Psoas muscle (tissue), 8 donors: Measurements from ENCODE around the gene RBX1. TPM values are rescaled to one million over a fixed set of nuclear protein-coding genes. Genes with fewer than 3 reads are reported as not detected.

Experiments
- ATAC-seq, 4 donors: fragments of 200-7000 bp; cut with Tn5 transposase; one replicate each; pipeline ENCODE4 v1.9.1; 2020; ENCODE audit warnings: moderate library complexity in 3 of 4, mild to moderate bottlenecking in 2 of 4
- DNase-seq, 2 donors: peaks; one replicate each; pipeline ENCODE4 v3.0.0-alpha.2; 2020
- H3K27ac ChIP-seq: fragments of 200-600 bp; one replicate; pipeline ENCODE4 v1.8.0; 2022
- H3K27me3 ChIP-seq, 3 donors: fragments of 200-600 bp in 1 of 3; one replicate each; pipeline versions ENCODE4 v1.6.1 to v1.8.0; 2013 to 2022; ENCODE audit warnings: low read length in 2 of 3, mild to moderate bottlenecking in 2 of 3, moderate library complexity in 1 of 3; ENCODE audit not compliant: insufficient read depth in 3 of 3
- H3K36me3 ChIP-seq, 2 donors: fragments of 200-600 bp in 1 of 2; one replicate each; pipeline versions ENCODE4 v1.6.1 to v1.8.0; 2013 to 2022; ENCODE audit warnings: low read depth in 1 of 2, mild to moderate bottlenecking in 1 of 2, moderate library complexity in 1 of 2; ENCODE audit not compliant: insufficient read depth in 1 of 2
- H3K4me1 ChIP-seq: fragments of 200-600 bp; one replicate; pipeline ENCODE4 v1.8.0; 2022
- H3K4me3 ChIP-seq: fragments of 200-600 bp; one replicate; pipeline ENCODE4 v1.8.0; 2022; ENCODE audit warnings: mild to moderate bottlenecking
- H3K9me3 ChIP-seq: fragments of 200-600 bp; one replicate; pipeline ENCODE4 v1.8.0; 2022
- WGBS, 3 donors: extraction: QIAGEN DNeasy Blood & Tissue Kit; methylation state at CpG; one replicate each; pipeline versions ENCODE4 v1.1.6 to v1.1.7; 2013; 5-methylcytosine and 5-hydroxymethylcytosine counted together
- intact Hi-C, 2 donors: fragments of 100-400 bp; cut with DNase I; formaldehyde crosslinking; loops; one replicate each; pipeline versions ENCODE4 v1.11.0 to v1.14.2; 2022
- polyA plus RNA-seq, 3 donors: library from polyadenylated mRNA; stranded (reverse); fragments of 200-250 nt; gene quantifications; one replicate each; pipeline ENCODE4 v1.2.3, GENCODE V29; 2013
- total RNA-seq, 4 donors: library from RNA; stranded (reverse); fragmentation: NEBNext Ultra II Directional in 2 of 4; extraction: Animal tissue kit (Norgen Biotek cat#: 25700) in 2 of 4; gene quantifications; one replicate each; pipeline versions ENCODE4 v1.2.1 to v1.2.4, GENCODE V29; 2021 to 2023
- TF ChIP-seq, protein P1 (sequence below): fragments of 200-600 bp; IDR thresholded peaks from one replicate; pipeline ENCODE4 v1.8.0; 2022; ENCODE audit warnings: antibody characterized with exemption
- donor health status: healthy with polysubstance abuse.
- donor health status: DM: no; HTN: no; CAD: no; lungs with moderate emphysema.
- donor health status: Bipolar disorder and iron deficiency.
- donor health status: healthy.
- donor health status: DM: yes; HTN: yes; CAD: no.
- donor health status: DM: no; HTN: no; CAD: no.
- donor health status: DM: no; HTN: no; CAD: no.
- donor health status: DM: yes; HTN: yes; CAD: no.

The RBX1 gene
- total and polyA plus RNA-seq, 7 donors: 46.6 to 82.6 (median 55.0) TPM

DNA sequence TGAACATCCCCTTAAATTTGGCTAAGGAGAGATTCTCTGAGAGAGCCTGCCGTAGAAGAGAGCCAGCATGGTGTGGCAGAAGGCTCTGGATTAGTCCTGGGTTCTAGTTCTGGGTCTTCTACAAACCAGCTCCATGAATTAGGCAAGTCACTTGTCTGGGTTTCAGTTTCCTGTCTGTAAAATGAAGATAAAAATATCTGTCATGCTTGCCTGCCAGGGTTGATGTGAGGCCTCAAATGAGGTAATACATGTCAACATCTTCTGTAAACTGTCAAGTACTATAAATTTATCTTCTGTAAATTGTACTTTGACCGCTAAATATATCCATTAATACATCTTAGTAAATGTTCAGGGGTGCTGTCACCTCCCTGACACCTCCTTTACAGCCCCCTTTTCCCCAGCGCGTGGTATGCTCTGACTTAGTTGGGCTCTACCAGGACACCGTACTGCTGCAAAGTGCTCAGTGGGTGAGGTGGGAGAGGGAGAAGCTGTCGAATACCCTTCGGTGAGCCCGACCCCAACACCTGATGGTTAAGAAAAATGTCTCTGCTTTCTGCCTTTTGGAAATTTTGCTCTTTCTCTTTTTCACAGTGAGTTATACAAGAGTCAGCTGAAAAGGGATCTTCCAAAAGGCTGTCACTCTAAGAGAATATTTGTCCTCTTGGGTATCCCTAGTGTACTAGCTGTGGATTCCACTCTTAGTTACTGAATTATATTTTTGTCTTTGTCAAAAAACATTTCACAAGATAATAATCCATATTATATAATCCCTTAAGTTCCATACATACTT, 15.0 kb downstream of the RBX1 start:
- H3K27me3 ChIP-seq: no peaks in the 10 kb centered on the region
- ATAC-seq: peak; percentile 53 to 81 (median 74)
- no peak overlapping the region for H3K4me3 ChIP-seq
- H3K36me3 ChIP-seq: peaks cover 4 to 90% of the 10 kb centered on the region in 2 donors
- H3K4me1 ChIP-seq: peaks cover 14% of the 10 kb centered on the region
- H3K9me3 ChIP-seq: no peaks in the 10 kb centered on the region
- DNase-seq: no peak
- TF ChIP-seq, protein P1, sequence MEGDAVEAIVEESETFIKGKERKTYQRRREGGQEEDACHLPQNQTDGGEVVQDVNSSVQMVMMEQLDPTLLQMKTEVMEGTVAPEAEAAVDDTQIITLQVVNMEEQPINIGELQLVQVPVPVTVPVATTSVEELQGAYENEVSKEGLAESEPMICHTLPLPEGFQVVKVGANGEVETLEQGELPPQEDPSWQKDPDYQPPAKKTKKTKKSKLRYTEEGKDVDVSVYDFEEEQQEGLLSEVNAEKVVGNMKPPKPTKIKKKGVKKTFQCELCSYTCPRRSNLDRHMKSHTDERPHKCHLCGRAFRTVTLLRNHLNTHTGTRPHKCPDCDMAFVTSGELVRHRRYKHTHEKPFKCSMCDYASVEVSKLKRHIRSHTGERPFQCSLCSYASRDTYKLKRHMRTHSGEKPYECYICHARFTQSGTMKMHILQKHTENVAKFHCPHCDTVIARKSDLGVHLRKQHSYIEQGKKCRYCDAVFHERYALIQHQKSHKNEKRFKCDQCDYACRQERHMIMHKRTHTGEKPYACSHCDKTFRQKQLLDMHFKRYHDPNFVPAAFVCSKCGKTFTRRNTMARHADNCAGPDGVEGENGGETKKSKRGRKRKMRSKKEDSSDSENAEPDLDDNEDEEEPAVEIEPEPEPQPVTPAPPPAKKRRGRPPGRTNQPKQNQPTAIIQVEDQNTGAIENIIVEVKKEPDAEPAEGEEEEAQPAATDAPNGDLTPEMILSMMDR: no peak
- peak overlapping the region; percentile 73 for H3K27ac ChIP-seq
- intact Hi-C loops: loop anchor here in 1 of 2 donors (1.0 kb wide), 1 partner anchor 54 kb away; no protein-coding TSS in a partner anchor
- 72 to 90% (median 78%) methylated on average over 8 of the region's 8 CpGs for WGBS, 3 donors

DNA sequence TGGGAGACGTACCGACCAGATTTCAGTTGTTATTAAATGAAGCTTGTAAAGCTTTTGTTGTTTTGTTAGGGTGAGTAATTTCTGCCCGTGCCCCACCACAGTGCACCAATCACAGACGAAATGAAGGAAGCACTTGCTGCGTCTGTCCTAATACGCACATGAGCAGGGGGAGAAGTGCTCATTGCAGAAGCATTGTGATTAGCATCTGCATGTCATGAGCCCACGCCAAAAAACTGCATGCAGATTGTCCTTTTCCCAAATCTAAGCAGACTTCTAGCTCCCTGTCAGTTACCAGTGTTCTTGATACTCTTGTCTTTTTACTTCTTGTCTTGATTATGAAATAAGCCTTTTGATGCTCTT, 15.5 kb downstream of the RBX1 start:
- Histone ChIP-seq H3K4me1 (peaks cover 14% of the 10 kb centered on the region), H3K9me3 (no peaks in the 10 kb centered on the region), H3K36me3 (peaks cover 4 to 92% of the 10 kb centered on the region in 2 donors), H3K27ac (no peak overlapping the region), H3K4me3 (no peak overlapping the region), H3K27me3 (no peaks in the 10 kb centered on the region)
- no peak for DNase-seq
- intact Hi-C loops: no loop called here
- 82 to 87% (median 86%) methylated on average over 7 of the region's 7 CpGs for whole genome bisulfite sequencing, 3 donors
- TF ChIP-seq, protein P1: no peak
- no peak for ATAC-seq

DNA sequence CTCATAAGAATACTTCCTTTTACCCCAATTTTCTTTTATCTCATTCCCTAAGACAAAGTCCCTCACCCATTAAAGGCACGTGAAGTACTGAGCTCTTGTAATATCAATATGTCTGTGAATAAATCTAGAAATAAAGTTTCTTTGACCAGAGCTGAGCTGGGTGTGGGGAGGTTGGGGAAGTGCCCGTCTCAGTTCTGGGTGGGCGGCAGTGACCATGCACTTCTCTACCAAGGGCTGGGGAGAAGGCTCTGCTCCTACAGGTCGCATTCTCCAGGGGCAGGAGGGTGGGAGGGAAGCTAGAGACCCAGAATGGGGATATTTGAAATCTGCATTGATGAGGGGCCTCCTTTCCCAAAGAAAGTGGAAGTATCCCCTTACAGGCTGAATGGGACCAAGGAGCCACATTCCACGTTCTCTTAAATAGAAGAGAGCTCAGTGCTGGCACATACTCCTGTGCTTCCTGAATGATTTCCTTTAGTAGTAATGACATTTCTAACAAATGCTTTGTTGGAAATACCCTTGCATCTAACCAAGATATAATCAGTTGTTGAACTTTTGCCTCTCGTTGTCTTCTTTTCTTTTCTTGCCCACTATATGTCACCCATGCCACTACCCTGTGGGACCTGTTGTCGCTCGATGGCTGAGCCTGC, 16.1 kb downstream of the RBX1 start:
- no peaks in the 10 kb centered on the region for H3K27me3 ChIP-seq
- intact Hi-C loops: no loop called here
- TF ChIP-seq, protein P1: no peak
- H3K36me3 ChIP-seq: peaks cover 4 to 92% of the 10 kb centered on the region in 2 donors
- ATAC-seq (no peak), DNase-seq (no peak)
- 84 to 85% (median 85%) methylated on average over 8 of the region's 8 CpGs for WGBS, 3 donors
- no peak overlapping the region for H3K4me3 ChIP-seq
- no peak overlapping the region for H3K27ac ChIP-seq
- peaks cover 14% of the 10 kb centered on the region for H3K4me1 ChIP-seq
- H3K9me3 ChIP-seq: no peaks in the 10 kb centered on the region

DNA sequence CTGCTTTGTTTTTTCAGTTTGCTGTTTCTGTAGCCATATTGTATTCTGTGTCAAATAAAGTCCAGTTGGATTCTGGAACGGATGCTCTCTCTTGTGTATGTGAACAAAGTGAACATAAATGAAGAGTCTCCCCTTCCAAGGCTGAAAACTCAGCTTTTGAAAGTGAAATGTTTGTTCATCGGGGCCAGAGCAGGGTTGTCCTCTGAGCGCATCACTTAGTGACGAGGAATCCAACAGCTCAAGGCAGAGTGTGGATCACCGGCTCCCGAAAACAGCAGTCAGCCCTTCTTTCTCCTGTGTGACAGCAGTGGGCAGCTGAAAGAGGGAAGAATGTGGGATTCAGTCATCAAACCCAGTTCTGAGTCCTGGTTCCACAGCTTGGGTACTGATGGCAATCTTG, 21.4 kb downstream of the RBX1 start:
- Histone ChIP-seq H3K27ac (no peak overlapping the region), H3K36me3 (peaks cover 0 to 56% of the 10 kb centered on the region in 2 donors), H3K4me3 (no peak overlapping the region), H3K9me3 (no peaks in the 10 kb centered on the region), H3K4me1 (no peaks in the 10 kb centered on the region), H3K27me3 (no peaks in the 10 kb centered on the region)
- intact Hi-C loops: no loop called here
- 89 to 93% (median 92%) methylated on average over 6 of the region's 6 CpGs for WGBS, 3 donors
- TF ChIP-seq, protein P1: no peak
- DNase-seq (no peak), ATAC-seq (no peak)
